Measurements from ENCODE around the gene NYAP1.
"Not testable (repeated sequence)": the region's sequence is repeated elsewhere in the genome, so short reads cannot be mapped to it uniquely, and the experiment has no call there.

The NYAP1 gene

GRCh38 chr7:100438172-100438571 is 45.6 kb upstream of the NYAP1 start:
- Histone ChIP-seq H3K36me3 (peaks cover 26% of the 10 kb centered on the region), H3K4me3 (ENCODE audit: low read depth, low read length) (no peak overlapping the region), H3K27ac (no peak overlapping the region), H3K9me3 (ENCODE audit: severe bottlenecking) (no peaks in the 10 kb centered on the region), H3K27me3 (ENCODE audit: insufficient read depth, low read depth, severe bottlenecking) (no peaks in the 10 kb centered on the region)
- no peak for DNase-seq
- TF ChIP-seq CTCF (IDR thresholded peaks at IDR 0.05; ENCODE audit: low read depth, low read length) = no peak

GRCh38 chr7:100438731-100439130 is 45.0 kb upstream of the NYAP1 start:
- not testable (repeated sequence) for DNase-seq; H3K4me3 ChIP-seq (ENCODE audit: low read depth, low read length); H3K27me3 ChIP-seq (ENCODE audit: insufficient read depth, low read depth, severe bottlenecking); H3K27ac ChIP-seq; H3K9me3 ChIP-seq (ENCODE audit: severe bottlenecking)
- H3K36me3 ChIP-seq = peaks cover 21% of the 10 kb centered on the region

GRCh38 chr7:100439244-100439643 is 44.5 kb upstream of the NYAP1 start:
- not testable (repeated sequence) for H3K4me3 ChIP-seq (ENCODE audit: low read depth, low read length); DNase-seq; H3K27ac ChIP-seq; H3K9me3 ChIP-seq (ENCODE audit: severe bottlenecking); H3K27me3 ChIP-seq (ENCODE audit: insufficient read depth, low read depth, severe bottlenecking)
- H3K36me3 ChIP-seq = peaks cover 15% of the 10 kb centered on the region

- Histone ChIP-seq H3K36me3 (no peaks in the 10 kb centered on the region), H3K4me3 (ENCODE audit: low read depth, low read length) (no peak overlapping the region), H3K27ac (no peak overlapping the region), H3K9me3 (ENCODE audit: severe bottlenecking) (no peaks in the 10 kb centered on the region), H3K27me3 (ENCODE audit: insufficient read depth, low read depth, severe bottlenecking) (no peaks in the 10 kb centered on the region)
- TF ChIP-seq CTCF (IDR thresholded peaks at IDR 0.05; ENCODE audit: low read depth, low read length) = no peak
- DNase-seq = no peak
Measured at GRCh38 chr7:100441641-100442535, 41.8 kb upstream of the NYAP1 start.

- no peaks in the 10 kb centered on the region for H3K9me3 ChIP-seq (ENCODE audit: severe bottlenecking)
- H3K27me3 ChIP-seq (ENCODE audit: insufficient read depth, low read depth, severe bottlenecking) = no peaks in the 10 kb centered on the region
- H3K4me3 ChIP-seq (ENCODE audit: low read depth, low read length) = no peak overlapping the region
- no peaks in the 10 kb centered on the region for H3K36me3 ChIP-seq
- no peak overlapping the region for H3K27ac ChIP-seq
- DNase-seq = no peak
- no peak for TF ChIP-seq CTCF (IDR thresholded peaks at IDR 0.05; ENCODE audit: low read depth, low read length)
Measured at GRCh38 chr7:100443096-100443840, 40.5 kb upstream of the NYAP1 start.

GRCh38 chr7:100444311-100445278 is 39.1 kb upstream of the NYAP1 start:
- DNase-seq = no peak

More at GRCh38 chr7:100444311-100445278, 39.1 kb upstream of the NYAP1 start:
- Histone ChIP-seq H3K27ac (no peak overlapping the region), H3K36me3 (no peaks in the 10 kb centered on the region), H3K4me3 (ENCODE audit: low read depth, low read length) (no peak overlapping the region), H3K9me3 (ENCODE audit: severe bottlenecking) (no peaks in the 10 kb centered on the region), H3K27me3 (ENCODE audit: insufficient read depth, low read depth, severe bottlenecking) (no peaks in the 10 kb centered on the region)
- no peak for TF ChIP-seq CTCF (IDR thresholded peaks at IDR 0.05; ENCODE audit: low read depth, low read length)
